GM10266 (cell line): Measurements from ENCODE around the gene SRRM5.
A peak's percentile ranks its signal among the peaks of the same experiment; 100 is the strongest.

Experiments
- DNase-seq: peaks from one replicate; pipeline ENCODE4 v3.0.0; 2012; ENCODE audit errors: extremely low spot score
- TF ChIP-seq, protein P1 (sequence below): IDR thresholded peaks from 2 replicates; pipeline ENCODE4 v1.5.1; 2012; ENCODE audit warnings: mild to moderate bottlenecking, low read depth; ENCODE audit not compliant: control insufficient read depth, insufficient read depth; ENCODE audit errors: missing control alignments

Gene SRRM5

GRCh38 chr19:43607238-43608205 lies 4.4 kb upstream of the SRRM5 start:
- DNase-seq: no peak
- TF ChIP-seq, protein P1, sequence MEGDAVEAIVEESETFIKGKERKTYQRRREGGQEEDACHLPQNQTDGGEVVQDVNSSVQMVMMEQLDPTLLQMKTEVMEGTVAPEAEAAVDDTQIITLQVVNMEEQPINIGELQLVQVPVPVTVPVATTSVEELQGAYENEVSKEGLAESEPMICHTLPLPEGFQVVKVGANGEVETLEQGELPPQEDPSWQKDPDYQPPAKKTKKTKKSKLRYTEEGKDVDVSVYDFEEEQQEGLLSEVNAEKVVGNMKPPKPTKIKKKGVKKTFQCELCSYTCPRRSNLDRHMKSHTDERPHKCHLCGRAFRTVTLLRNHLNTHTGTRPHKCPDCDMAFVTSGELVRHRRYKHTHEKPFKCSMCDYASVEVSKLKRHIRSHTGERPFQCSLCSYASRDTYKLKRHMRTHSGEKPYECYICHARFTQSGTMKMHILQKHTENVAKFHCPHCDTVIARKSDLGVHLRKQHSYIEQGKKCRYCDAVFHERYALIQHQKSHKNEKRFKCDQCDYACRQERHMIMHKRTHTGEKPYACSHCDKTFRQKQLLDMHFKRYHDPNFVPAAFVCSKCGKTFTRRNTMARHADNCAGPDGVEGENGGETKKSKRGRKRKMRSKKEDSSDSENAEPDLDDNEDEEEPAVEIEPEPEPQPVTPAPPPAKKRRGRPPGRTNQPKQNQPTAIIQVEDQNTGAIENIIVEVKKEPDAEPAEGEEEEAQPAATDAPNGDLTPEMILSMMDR: no peak

- DNase-seq: no peak
- TF ChIP-seq, protein P1: no peak
These were observed 2.0 kb upstream of the SRRM5 start for GRCh38 chr19:43609872-43610271.

DNA sequence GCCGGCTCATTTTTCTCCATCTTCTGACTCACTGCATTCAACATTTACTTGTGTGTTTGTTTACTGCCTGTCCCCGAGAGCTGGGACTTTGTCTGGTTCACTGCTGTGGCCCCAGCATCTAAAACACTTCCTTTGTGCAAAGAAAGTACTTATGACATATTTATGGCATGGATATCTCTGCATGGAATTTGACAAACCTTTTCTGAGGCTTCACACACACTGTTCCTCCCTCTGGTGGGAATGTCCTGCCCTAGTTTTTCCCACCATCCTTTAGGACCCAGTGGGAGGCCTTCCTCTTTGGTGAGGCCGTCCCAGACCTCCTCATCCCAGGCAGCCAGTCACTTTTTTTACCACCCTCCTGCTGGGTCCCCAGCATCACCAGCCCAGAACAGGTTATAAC lies 1.4 kb upstream of the SRRM5 start:
- TF ChIP-seq, protein P1: no peak
- DNase-seq: no peak

DNA sequence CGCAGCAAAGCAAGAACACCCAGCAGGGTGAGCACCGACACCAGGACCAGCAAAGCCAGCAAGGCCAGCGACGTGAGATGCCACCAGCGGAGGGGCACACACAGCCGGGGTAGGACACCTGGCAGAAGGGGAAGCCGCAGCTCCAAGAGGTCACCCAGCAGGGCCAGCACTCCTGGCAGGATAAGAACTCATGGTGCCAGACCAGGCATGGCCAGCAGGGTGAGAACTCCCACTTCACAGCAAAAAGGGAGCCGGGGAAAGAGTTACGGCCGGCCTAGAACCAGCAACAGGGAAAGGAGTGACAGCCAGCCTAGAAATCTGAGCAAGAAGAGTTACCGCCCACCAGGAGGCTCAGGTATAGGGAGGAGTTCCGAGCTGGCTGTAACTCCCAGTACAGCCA lies 486 bp downstream of the SRRM5 start:
- TF ChIP-seq, protein P1: no peak
- DNase-seq: no peak

DNA sequence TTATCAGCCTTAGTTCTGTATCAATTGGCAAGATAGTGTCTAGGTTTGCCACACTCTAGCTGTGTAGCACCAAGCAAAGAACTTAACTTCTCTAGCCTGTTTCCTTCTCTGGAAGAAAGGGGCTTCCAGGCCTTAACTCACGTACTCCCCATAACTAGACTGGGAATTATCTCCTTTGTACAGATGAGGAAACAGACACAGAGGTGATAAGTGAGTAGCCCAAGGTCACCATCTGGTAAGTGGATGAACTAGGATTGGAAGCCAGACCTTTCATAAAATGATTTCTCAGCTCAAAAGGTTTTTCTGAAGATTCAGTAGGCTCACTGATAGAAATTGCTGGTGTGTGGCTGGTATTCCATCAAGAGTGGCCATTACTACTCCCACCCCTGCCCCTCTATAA lies 4.4 kb downstream of the SRRM5 start:
- no peak for DNase-seq
- TF ChIP-seq, protein P1: no peak

- no peak for DNase-seq
- TF ChIP-seq, protein P1: no peak
These were observed 5.1 kb downstream of the SRRM5 start for GRCh38 chr19:43616954-43617353.

- TF ChIP-seq, protein P1: no peak
- peak; percentile 79 for DNase-seq
These were observed 7.0 kb downstream of the SRRM5 start for GRCh38 chr19:43618921-43619261.
